AG10803 (cell line): ENCODE measurements around the gene DYRK3.
"Not testable (repeated sequence)": the region's sequence is repeated elsewhere in the genome, so short reads cannot be mapped to it uniquely, and the experiment has no call there.

Experiments
- DNase-seq: peaks from one replicate; pipeline ENCODE4 v3.0.0; 2010; ENCODE audit warnings: low read depth
- H3K4me3 ChIP-seq: 2 replicates; pipeline ENCODE4 v1.5.1; 2011; ENCODE audit warnings: mild to moderate bottlenecking, low read length, control low read depth
- CTCF ChIP-seq: conservative IDR thresholded peaks from 2 replicates; pipeline ENCODE4 v1.5.1; 2011; ENCODE audit warnings: mild to moderate bottlenecking, low read length, control low read depth, inconsistent platforms

DYRK3 gene

GRCh38 chr1:206633708-206634121 is 1.6 kb upstream of the DYRK3 start:
- DNase-seq: peak; percentile 90
- no peak for TF ChIP-seq CTCF
- no peak overlapping the region for H3K4me3 ChIP-seq

- TF ChIP-seq CTCF: peak; percentile 88
- H3K4me3 ChIP-seq: peak overlapping the region; percentile 79
- DNase-seq: peak; percentile 88
Measured at GRCh38 chr1:206634365-206635079, 814 bp upstream of the DYRK3 start.

GRCh38 chr1:206635978-206636345 is 626 bp downstream of the DYRK3 start:
- no peak for TF ChIP-seq CTCF
- DNase-seq: no peak

GRCh38 chr1:206636671-206637070 is 1.3 kb downstream of the DYRK3 start:
- DNase-seq: no peak
- TF ChIP-seq CTCF: no peak
- peak overlapping the region; percentile 79 for H3K4me3 ChIP-seq

More at GRCh38 chr1:206635978-206636345, 626 bp downstream of the DYRK3 start:
- peak overlapping the region; percentile 79 for H3K4me3 ChIP-seq

- no peak for TF ChIP-seq CTCF
- no peak for DNase-seq
- no peak overlapping the region for H3K4me3 ChIP-seq
Measured at GRCh38 chr1:206637605-206638004, 2.3 kb downstream of the DYRK3 start.

GRCh38 chr1:206642074-206642473 is 6.7 kb downstream of the DYRK3 start:
- DNase-seq, H3K4me3 ChIP-seq: not testable (repeated sequence)

GRCh38 chr1:206643118-206643698 is 7.9 kb downstream of the DYRK3 start:
- TF ChIP-seq CTCF: no peak
- DNase-seq: no peak
- no peak overlapping the region for H3K4me3 ChIP-seq
